Measurements from ENCODE around the gene GET4.

The GET4 gene

GRCh38 chr7:856444-857095, 19.8 kb upstream of the GET4 start:
- DNase-seq (ENCODE audit: low read depth), result no peak
- TF ChIP-seq MAX (IDR thresholded peaks at IDR 0.05; ENCODE audit: low read depth, low read length) (no peak), CTCF (IDR thresholded peaks at IDR 0.05; ENCODE audit: low read depth, low read length) (no peak), POLR2A (IDR thresholded peaks at IDR 0.05; ENCODE audit: extremely low read depth, insufficient read length) (no peak), MYC (IDR thresholded peaks at IDR 0.05; ENCODE audit: low read depth, low read length) (no peak)
- H3K4me3 ChIP-seq (ENCODE audit: low read depth, low read length), result no peak overlapping the region

GRCh38 chr7:857661-858060, 18.7 kb upstream of the GET4 start:
- no peak for TF ChIP-seq CTCF (IDR thresholded peaks at IDR 0.05; ENCODE audit: low read depth, low read length)
- no peak overlapping the region for H3K4me3 ChIP-seq (ENCODE audit: low read depth, low read length)
- DNase-seq (ENCODE audit: low read depth), result no peak

- no peak overlapping the region for H3K4me3 ChIP-seq (ENCODE audit: low read depth, low read length)
- TF ChIP-seq CTCF (IDR thresholded peaks at IDR 0.05; ENCODE audit: low read depth, low read length), result no peak
- no peak for TF ChIP-seq MAX (IDR thresholded peaks at IDR 0.05; ENCODE audit: low read depth, low read length)
- TF ChIP-seq MYC (IDR thresholded peaks at IDR 0.05; ENCODE audit: low read depth, low read length), result no peak
- no peak for DNase-seq (ENCODE audit: low read depth)
Measured at GRCh38 chr7:859359-860030, 16.9 kb upstream of the GET4 start.

GRCh38 chr7:860149-860548, 16.2 kb upstream of the GET4 start:
- TF ChIP-seq POLR2A (IDR thresholded peaks at IDR 0.05; ENCODE audit: extremely low read depth, insufficient read length) (no peak), MAX (IDR thresholded peaks at IDR 0.05; ENCODE audit: low read depth, low read length) (no peak), MYC (IDR thresholded peaks at IDR 0.05; ENCODE audit: low read depth, low read length) (no peak), CTCF (IDR thresholded peaks at IDR 0.05; ENCODE audit: low read depth, low read length) (no peak)
- no peak for DNase-seq (ENCODE audit: low read depth)

GRCh38 chr7:861222-861621, 15.1 kb upstream of the GET4 start:
- no peak for DNase-seq (ENCODE audit: low read depth)
- TF ChIP-seq POLR2A (IDR thresholded peaks at IDR 0.05; ENCODE audit: extremely low read depth, insufficient read length), result no peak
- no peak overlapping the region for H3K4me3 ChIP-seq (ENCODE audit: low read depth, low read length)

More at GRCh38 chr7:860149-860548, 16.2 kb upstream of the GET4 start:
- no peak overlapping the region for H3K4me3 ChIP-seq (ENCODE audit: low read depth, low read length)

- H3K4me3 ChIP-seq (ENCODE audit: low read depth, low read length), result no peak overlapping the region
- TF ChIP-seq POLR2A (IDR thresholded peaks at IDR 0.05; ENCODE audit: extremely low read depth, insufficient read length) (no peak), MYC (IDR thresholded peaks at IDR 0.05; ENCODE audit: low read depth, low read length) (no peak), CTCF (IDR thresholded peaks at IDR 0.05; ENCODE audit: low read depth, low read length) (no peak), MAX (IDR thresholded peaks at IDR 0.05; ENCODE audit: low read depth, low read length) (no peak)
- DNase-seq (ENCODE audit: low read depth), result no peak
Measured at GRCh38 chr7:862157-862556, 14.2 kb upstream of the GET4 start.
